Activated T-cell treated with anti-CD3 and anti-CD28 coated beads for 24 hours (primary cell): ENCODE measurements around the gene RAP1GAP2.
A peak's percentile ranks its signal among the peaks of the same experiment; 100 is the strongest.

Experiments used
- DNase-seq: peaks from one replicate; pipeline ENCODE4 v3.0.0-alpha.2; 2020; ENCODE audit warnings: low read depth

Gene RAP1GAP2

GRCh38 chr17:2911035-2911754 is 115.0 kb downstream of the RAP1GAP2 start:
- no peak for DNase-seq

- DNase-seq: no peak
Observed at GRCh38 chr17:2911755-2912111, 115.5 kb downstream of the RAP1GAP2 start.

GRCh38 chr17:2912754-2913153 is 116.5 kb downstream of the RAP1GAP2 start:
- DNase-seq: no peak

- DNase-seq: no peak
Observed at GRCh38 chr17:2916461-2916860, 120.2 kb downstream of the RAP1GAP2 start.

- no peak for DNase-seq
Observed at GRCh38 chr17:2921443-2921842, 125.2 kb downstream of the RAP1GAP2 start.

- DNase-seq: no peak
Observed at GRCh38 chr17:2924211-2924610, 128.0 kb downstream of the RAP1GAP2 start.

- DNase-seq: no peak
Observed at GRCh38 chr17:2925011-2925410, 128.8 kb downstream of the RAP1GAP2 start.

GRCh38 chr17:2926019-2926650 is 129.9 kb downstream of the RAP1GAP2 start:
- no peak for DNase-seq

- no peak for DNase-seq
Observed at GRCh38 chr17:2928294-2928890, 132.2 kb downstream of the RAP1GAP2 start.

GRCh38 chr17:2929881-2930533 is 133.8 kb downstream of the RAP1GAP2 start:
- peak; percentile 5 for DNase-seq

- DNase-seq: no peak
Observed at GRCh38 chr17:2931876-2932275, 135.6 kb downstream of the RAP1GAP2 start.

- DNase-seq: no peak
Observed at GRCh38 chr17:2932946-2933345, 136.7 kb downstream of the RAP1GAP2 start.

- no peak for DNase-seq
Observed at GRCh38 chr17:2933606-2934005, 137.4 kb downstream of the RAP1GAP2 start.

- no peak for DNase-seq
Observed at GRCh38 chr17:2935632-2936031, 139.4 kb downstream of the RAP1GAP2 start.

GRCh38 chr17:2936351-2936750 is 140.1 kb downstream of the RAP1GAP2 start:
- DNase-seq: no peak

GRCh38 chr17:2936771-2937321 is 140.6 kb downstream of the RAP1GAP2 start:
- DNase-seq: no peak

- no peak for DNase-seq
Observed at GRCh38 chr17:2937331-2938003, 141.2 kb downstream of the RAP1GAP2 start.

- no peak for DNase-seq
Observed at GRCh38 chr17:2939714-2940351, 143.6 kb downstream of the RAP1GAP2 start.

- DNase-seq: no peak
Observed at GRCh38 chr17:2940352-2940751, 144.1 kb downstream of the RAP1GAP2 start.

GRCh38 chr17:2943981-2944380 is 147.7 kb downstream of the RAP1GAP2 start:
- DNase-seq: no peak

GRCh38 chr17:2945299-2945698 is 149.1 kb downstream of the RAP1GAP2 start:
- DNase-seq: no peak

- DNase-seq: no peak
Observed at GRCh38 chr17:2946144-2946543, 149.9 kb downstream of the RAP1GAP2 start.
